IPS-18a (cell line): ENCODE measurements around the gene GABBR2.

Experiments used
- H3K27ac ChIP-seq: one replicate; pipeline ENCODE4 v1.5.1; 2013; ENCODE audit warnings: low read length
- H3K27me3 ChIP-seq: one replicate; pipeline ENCODE4 v1.6.1; 2013; ENCODE audit warnings: mild to moderate bottlenecking, low read length; ENCODE audit not compliant: control insufficient read depth, insufficient read depth
- H3K36me3 ChIP-seq: one replicate; pipeline ENCODE4 v1.6.1; 2013; ENCODE audit warnings: low read depth, low read length; ENCODE audit not compliant: control insufficient read depth
- H3K4me1 ChIP-seq: one replicate; pipeline ENCODE4 v1.6.1; 2013; ENCODE audit warnings: low read depth, low read length; ENCODE audit not compliant: control insufficient read depth
- H3K4me3 ChIP-seq: one replicate; pipeline ENCODE4 v1.5.1; 2013; ENCODE audit warnings: low read length
- H3K9ac ChIP-seq: one replicate; pipeline ENCODE4 v1.6.1; 2013; ENCODE audit warnings: mild to moderate bottlenecking, low read length, moderate library complexity
- H3K9me3 ChIP-seq: one replicate; pipeline ENCODE4 v1.6.1; 2013; ENCODE audit warnings: low read depth, low read length; ENCODE audit not compliant: control insufficient read depth

GABBR2 gene

DNA sequence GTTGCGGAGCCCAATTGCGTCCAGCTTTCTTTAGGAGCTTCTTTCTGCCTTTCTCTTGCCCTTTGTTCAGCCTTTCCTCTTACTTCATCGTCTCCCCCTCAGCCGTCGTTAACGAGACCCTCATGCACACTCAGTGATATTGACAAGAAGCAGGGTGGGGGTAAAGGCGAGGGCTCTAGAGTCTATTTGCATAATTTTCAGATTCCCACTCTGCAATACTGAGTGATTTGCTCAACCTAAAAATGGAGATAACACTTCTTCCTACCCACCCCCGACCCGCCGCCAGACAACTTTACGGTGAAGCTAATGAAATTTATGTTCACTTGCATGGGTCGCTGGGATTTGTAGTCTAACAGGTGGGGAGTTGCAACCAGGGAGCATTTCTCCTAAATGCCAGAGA lies 452.0 kb downstream of the GABBR2 start:
- H3K4me3 ChIP-seq: peak overlapping the region; percentile 85
- H3K27me3 ChIP-seq: peaks cover 10% of the 10 kb centered on the region
- H3K4me1 ChIP-seq: peaks cover 6% of the 10 kb centered on the region
- no peaks in the 10 kb centered on the region for H3K36me3 ChIP-seq
- H3K27ac ChIP-seq: no peak overlapping the region
- H3K9ac ChIP-seq: peak overlapping the region; percentile 81
- H3K9me3 ChIP-seq: no peaks in the 10 kb centered on the region

DNA sequence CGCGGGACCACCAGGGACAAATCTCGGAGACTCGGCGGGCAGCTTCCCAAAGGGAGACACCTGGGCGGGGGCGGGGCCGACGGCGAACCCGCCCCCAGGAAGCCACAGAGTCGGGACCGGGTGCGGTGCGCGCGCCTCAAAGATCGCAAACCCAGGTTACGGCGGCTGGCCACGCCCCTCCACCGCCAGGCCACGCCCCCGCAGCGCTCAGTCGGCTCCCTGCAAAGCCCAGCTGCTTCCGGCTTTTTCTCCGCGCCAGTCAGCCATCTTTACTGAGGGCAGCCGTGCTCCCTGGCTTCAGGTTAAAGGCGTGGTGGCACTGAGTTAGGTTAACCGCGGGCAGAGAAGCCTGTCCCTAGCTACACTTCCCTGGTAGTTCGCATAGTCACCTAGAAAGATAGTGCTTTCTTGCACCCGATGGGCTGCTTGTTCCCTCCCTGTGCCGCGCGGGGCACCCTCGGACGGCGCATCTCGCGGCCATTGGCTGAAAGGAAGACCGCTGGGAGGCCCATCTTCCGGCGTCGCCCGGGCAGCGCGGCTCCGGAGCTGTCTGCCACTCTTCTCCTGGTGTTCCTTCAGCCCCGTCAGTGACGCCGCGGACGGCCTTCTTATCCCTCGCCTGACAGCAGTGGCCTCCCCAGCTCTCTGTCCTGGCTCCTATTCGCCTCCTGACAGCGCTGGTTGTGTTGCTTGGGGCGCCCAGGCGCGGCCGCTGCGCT lies 453.0 kb downstream of the GABBR2 start, which contains the start of gene TBC1D2:
Gene TBC1D2 (minus strand): TSS at position 72 of the 719 bp plus-strand sequence. CDS start 108 bp downstream, outside the sequence.
- peak within 1 kb of the TSS; percentile 85 for H3K4me3 ChIP-seq
- H3K4me1 ChIP-seq: peaks cover 6% of the 10 kb centered on the region
- peak within 1 kb of the TSS; percentile 97 for H3K27ac ChIP-seq
- peaks cover 10% of the 10 kb centered on the region for H3K27me3 ChIP-seq
- peak within 1 kb of the TSS; percentile 81 for H3K9ac ChIP-seq
- H3K9me3 ChIP-seq: no peaks in the 10 kb centered on the region
- no peaks in the 10 kb centered on the region for H3K36me3 ChIP-seq

DNA sequence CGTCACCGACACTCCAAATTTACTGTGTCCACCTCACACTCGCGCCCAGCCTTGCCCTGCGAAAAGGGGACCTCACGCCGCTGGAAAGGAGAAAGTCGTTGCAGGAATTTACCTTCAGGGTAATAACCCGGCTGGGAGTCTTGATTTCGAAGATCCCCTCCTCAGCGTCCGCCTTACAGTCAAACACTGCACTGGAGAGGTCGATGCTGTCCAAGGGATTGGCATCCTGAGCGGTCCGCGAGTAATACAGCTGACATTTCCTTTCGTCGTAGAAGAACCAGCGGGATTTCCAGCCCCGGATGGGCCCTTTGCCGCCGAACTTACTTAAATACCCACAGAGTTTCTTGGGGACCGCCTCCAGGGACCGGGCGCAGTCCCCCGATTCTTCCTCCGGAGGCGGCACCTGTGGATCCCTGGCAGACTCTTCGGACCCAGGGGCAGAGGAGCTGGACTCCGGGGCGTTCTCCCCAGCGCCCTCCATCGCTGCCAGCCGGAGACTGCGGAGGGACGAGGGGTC lies 453.6 kb downstream of the GABBR2 start:
- H3K9ac ChIP-seq: peak overlapping the region; percentile 81
- H3K36me3 ChIP-seq: no peaks in the 10 kb centered on the region
- H3K27me3 ChIP-seq: peaks cover 10% of the 10 kb centered on the region
- no peaks in the 10 kb centered on the region for H3K9me3 ChIP-seq
- H3K4me3 ChIP-seq: peak overlapping the region; percentile 85
- H3K4me1 ChIP-seq: peaks cover 6% of the 10 kb centered on the region
- no peak overlapping the region for H3K27ac ChIP-seq

DNA sequence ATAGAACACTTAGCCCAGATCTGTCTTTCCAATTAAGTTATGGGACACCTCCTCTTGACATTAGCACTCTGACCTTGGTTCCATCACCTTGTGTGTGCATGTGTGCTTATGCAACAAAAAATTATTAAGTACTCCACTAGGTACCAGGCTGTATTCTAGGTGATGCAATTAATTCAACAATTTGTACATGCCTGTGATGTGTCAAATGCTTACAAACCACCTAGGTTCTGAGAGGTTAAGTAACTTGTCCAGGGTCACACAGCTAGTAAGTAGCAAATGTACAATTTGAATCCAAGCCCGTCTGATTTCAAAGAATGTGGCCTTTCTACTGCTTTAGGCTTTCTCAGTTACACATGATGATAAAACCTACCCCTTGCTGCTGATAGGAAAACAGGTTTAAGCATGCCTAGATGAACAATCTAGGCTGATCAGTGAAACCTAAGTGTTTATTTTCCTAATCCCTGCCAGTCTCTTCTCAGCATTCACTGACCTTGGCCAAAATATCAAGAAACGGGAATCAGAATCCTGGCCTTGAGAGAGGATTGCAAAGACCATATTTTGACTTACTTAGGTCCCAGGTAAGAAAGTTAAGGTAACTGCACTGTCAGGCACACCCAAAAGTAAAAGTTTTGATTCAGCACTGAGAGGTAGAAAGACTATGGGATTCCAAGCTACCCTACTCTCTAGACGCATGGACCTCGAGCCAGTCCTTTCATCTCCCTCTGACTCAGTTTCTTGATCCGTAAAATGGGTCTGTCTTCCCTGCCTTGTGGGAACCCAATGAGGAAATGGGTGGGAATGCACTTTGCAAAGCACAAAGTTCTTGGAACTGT lies 454.3 kb downstream of the GABBR2 start:
- Histone ChIP-seq H3K4me1 (peaks cover 6% of the 10 kb centered on the region), H3K27me3 (peaks cover 10% of the 10 kb centered on the region), H3K9ac (peak overlapping the region; percentile 81), H3K4me3 (peak overlapping the region; percentile 85), H3K36me3 (no peaks in the 10 kb centered on the region), H3K27ac (no peak overlapping the region), H3K9me3 (no peaks in the 10 kb centered on the region)

DNA sequence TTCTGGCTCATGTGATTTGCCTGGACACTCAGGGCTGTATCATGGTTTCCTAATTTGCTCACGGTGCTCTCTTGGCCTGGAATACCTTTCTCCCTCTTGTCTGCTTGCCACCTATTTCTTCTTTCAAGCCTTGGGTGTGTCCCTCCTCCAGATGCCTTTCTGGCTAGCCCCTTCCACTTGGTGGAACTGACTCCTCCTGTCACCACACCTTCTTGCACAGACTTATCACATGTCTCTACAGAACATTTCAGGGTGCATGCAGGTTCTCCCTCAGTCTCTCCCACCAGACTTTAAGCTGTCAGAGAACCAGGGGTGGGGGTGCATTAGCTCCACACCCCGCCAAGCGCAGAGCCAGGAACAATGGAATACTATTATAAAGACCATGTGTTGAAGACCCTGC lies 455.2 kb downstream of the GABBR2 start:
- H3K27ac ChIP-seq: no peak overlapping the region
- H3K9me3 ChIP-seq: no peaks in the 10 kb centered on the region
- H3K27me3 ChIP-seq: peaks cover 10% of the 10 kb centered on the region
- H3K36me3 ChIP-seq: no peaks in the 10 kb centered on the region
- no peak overlapping the region for H3K4me3 ChIP-seq
- no peak overlapping the region for H3K9ac ChIP-seq
- H3K4me1 ChIP-seq: peaks cover 6% of the 10 kb centered on the region

DNA sequence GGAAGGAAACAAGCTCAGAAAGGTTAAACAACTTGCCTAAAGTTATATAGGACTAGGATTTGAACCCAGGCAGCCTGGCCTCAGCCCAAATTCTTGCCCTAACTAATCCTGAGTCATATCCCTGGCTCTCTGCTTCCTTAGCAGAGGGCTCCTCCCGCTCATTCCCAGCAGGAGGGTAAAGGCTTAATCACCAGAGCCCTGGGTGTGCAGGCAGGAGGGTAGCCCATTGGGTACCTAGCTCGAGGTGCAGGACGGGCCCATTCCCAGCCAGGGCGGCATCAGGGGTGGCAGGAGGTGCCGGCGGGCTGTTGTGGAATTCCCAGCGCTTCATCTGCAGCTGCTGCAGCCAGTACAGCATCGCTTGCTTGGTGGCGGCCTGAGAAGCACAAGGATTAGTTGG lies 457.2 kb downstream of the GABBR2 start:
- Histone ChIP-seq H3K27ac (no peak overlapping the region), H3K4me3 (no peak overlapping the region), H3K9me3 (no peaks in the 10 kb centered on the region), H3K36me3 (no peaks in the 10 kb centered on the region), H3K9ac (no peak overlapping the region), H3K27me3 (peaks cover 10% of the 10 kb centered on the region), H3K4me1 (peaks cover under 1% of the 10 kb centered on the region)

DNA sequence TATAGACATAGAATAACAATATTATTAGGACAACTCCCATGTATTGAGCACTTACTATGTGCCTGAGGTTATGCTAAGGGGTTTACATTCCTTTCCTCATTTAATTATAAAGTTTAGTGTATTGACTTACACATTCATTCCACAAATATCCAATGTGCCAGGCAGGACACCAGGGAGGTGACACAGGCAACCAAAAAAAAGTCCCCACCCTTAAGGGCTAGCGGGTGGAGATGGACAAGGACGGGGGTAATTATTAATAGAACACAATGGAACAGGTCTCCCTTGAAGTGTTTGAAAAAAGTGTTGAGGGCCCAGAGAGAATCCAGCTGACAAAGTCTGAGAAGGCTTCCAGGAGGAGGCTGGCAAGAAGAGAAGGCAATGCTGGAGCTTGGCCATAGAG lies 459.0 kb downstream of the GABBR2 start:
- H3K36me3 ChIP-seq: no peaks in the 10 kb centered on the region
- no peaks in the 10 kb centered on the region for H3K4me1 ChIP-seq
- H3K9ac ChIP-seq: no peak overlapping the region
- peaks cover 6% of the 10 kb centered on the region for H3K27me3 ChIP-seq
- H3K27ac ChIP-seq: no peak overlapping the region
- H3K9me3 ChIP-seq: no peaks in the 10 kb centered on the region
- H3K4me3 ChIP-seq: no peak overlapping the region

DNA sequence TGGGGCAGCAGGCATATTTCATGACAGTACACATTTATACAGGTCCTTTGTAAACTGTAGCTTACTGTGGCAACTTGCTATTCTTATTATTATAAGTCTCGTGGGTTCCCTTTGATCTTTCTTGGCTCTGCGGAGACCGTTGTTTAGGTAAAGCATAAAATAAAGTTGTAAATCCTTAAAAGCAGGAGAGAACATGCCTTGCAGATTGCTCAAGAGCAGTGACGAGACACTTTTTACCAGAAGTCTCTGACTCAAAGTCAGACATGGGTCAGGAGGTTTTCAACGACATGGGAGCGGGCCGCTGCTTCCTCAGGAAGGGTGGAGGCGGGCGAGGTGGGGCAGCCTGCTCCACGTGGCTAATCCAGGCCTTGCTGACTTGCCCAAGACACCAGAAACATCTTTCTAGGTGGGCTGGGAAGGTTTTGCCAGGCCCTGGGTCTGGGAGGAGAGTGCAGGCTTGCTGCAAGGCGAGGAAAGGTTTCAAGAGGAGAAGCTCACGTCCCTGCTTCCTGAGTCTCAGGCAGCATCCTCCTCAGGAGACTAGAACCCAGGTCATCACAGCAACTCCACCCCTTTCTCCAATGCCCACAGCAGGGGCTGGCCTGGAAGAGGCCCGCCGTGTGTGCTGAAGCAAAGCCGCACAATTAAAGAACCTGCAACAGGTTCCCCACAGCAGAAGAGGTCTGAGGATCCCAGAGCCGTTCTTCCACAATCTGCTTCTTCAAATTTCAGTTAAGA lies 459.8 kb downstream of the GABBR2 start:
- H3K27me3 ChIP-seq: no peaks in the 10 kb centered on the region
- no peak overlapping the region for H3K27ac ChIP-seq
- H3K4me1 ChIP-seq: peaks cover 4% of the 10 kb centered on the region
- H3K4me3 ChIP-seq: no peak overlapping the region
- H3K9ac ChIP-seq: no peak overlapping the region
- H3K36me3 ChIP-seq: no peaks in the 10 kb centered on the region
- H3K9me3 ChIP-seq: no peaks in the 10 kb centered on the region

DNA sequence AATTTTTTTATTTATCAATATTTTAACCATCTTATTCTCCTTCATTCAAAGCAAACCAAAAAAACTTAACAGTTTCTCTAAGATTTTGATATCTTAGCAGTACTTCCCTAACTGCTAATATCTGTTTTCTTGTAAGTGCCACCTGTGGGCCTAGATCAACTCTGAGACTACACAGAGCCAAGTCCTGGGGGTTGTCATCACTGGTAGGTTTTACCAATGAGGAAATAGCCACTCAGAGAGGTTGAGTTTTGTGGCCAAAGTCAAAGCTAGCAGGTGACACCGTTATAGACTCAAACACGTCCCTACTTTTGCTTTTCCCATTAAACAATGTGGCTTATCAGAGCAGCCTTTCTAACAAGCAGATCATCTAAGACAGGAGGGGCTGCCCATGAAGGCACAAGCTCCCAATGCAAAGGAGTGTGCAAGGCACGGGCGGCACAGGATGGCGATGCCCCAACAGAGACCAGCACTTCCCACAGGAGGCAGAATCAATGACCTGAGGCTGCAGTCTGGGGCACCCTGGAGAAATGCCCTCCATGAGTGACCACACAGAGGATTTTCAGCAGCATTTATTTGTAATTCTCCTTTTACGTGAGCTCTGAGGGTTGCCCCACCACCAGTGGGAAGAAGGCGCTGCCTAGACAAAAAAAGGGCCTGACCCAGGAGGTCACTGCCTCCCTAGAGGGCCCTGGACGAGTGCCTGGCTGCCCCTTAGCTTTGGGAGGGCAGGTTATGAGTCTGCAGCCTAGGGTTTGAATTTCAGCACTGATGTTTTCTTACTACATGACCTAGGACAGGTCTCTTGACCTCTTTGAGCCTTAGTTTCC lies 460.7 kb downstream of the GABBR2 start:
- Histone ChIP-seq H3K36me3 (no peaks in the 10 kb centered on the region), H3K9me3 (no peaks in the 10 kb centered on the region), H3K4me3 (no peak overlapping the region), H3K27ac (no peak overlapping the region), H3K4me1 (peaks cover 5% of the 10 kb centered on the region), H3K9ac (no peak overlapping the region), H3K27me3 (no peaks in the 10 kb centered on the region)

DNA sequence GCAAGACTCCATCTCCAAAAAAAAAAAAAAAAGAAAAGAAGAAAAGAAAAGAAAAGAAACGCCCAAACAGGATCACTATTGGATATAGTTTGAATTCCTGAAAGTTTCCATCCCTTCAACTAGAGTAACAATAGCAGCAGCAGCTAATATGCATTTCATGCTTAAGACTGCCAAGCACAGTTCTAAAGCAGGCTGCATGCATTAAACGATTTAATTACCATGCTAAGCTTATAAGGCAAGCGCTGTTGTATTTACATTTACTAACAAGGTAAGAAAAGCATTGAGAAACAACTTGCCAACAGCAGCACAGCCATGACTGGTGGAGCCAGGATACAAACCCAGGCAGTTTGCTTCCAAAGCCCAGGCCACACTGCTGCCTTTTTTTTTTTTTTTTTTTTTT lies 466.3 kb downstream of the GABBR2 start:
- no peak overlapping the region for H3K27ac ChIP-seq
- H3K9me3 ChIP-seq: no peaks in the 10 kb centered on the region
- H3K4me3 ChIP-seq: no peak overlapping the region
- H3K27me3 ChIP-seq: no peaks in the 10 kb centered on the region
- H3K36me3 ChIP-seq: no peaks in the 10 kb centered on the region
- H3K9ac ChIP-seq: no peak overlapping the region
- H3K4me1 ChIP-seq: peaks cover 5% of the 10 kb centered on the region
